ENCODE measurements around the gene GLCE. TPM values are rescaled to one million over a fixed set of nuclear protein-coding genes. Genes with fewer than 3 reads are reported as not detected.

GLCE gene
- total and polyA plus RNA-seq, 10 of the 15 experiments (the other 5 are each of a cell fraction or from before 2014, with no cell fraction given): 2.1 to 11.9 (median 2.9) TPM

DNA sequence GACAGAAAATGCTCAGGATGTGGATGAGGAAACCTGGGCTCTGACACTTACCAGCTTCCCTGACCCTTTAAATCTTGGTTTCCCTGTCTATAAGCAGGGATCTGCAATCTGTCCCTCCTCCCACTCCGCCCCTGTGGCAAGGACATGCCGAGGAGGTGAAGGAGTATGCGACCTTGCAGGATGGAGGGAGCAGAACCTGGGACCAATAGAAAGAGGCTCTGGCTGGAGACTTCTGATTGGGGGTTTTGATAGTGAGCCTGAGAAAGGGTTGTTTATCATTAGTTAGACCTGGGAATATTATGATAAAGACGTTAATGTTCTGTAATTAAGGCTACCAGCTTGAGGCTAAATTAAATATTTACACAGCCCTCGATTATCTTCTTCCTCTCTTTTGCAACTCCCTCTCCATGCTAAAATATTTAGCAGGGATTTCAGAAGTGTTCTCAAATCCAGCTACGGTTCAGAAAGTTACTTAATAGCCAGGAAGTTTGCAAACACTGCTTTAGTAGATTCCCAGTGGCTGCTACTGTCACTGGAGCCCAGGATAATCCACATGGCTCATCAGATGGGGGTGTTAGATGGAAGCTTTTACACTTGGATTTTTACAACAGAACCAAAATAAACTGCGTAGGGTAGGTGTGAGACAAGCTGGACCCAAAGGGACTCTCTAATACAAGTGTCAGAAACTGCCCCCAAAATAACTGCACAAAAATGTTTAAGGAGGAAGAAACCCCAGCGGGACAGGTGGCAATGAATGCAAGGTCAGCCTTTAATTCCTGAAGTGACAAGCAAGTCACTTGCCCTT is 129.1 kb downstream of the GLCE start (continued):
- TF ChIP-seq, protein P1, sequence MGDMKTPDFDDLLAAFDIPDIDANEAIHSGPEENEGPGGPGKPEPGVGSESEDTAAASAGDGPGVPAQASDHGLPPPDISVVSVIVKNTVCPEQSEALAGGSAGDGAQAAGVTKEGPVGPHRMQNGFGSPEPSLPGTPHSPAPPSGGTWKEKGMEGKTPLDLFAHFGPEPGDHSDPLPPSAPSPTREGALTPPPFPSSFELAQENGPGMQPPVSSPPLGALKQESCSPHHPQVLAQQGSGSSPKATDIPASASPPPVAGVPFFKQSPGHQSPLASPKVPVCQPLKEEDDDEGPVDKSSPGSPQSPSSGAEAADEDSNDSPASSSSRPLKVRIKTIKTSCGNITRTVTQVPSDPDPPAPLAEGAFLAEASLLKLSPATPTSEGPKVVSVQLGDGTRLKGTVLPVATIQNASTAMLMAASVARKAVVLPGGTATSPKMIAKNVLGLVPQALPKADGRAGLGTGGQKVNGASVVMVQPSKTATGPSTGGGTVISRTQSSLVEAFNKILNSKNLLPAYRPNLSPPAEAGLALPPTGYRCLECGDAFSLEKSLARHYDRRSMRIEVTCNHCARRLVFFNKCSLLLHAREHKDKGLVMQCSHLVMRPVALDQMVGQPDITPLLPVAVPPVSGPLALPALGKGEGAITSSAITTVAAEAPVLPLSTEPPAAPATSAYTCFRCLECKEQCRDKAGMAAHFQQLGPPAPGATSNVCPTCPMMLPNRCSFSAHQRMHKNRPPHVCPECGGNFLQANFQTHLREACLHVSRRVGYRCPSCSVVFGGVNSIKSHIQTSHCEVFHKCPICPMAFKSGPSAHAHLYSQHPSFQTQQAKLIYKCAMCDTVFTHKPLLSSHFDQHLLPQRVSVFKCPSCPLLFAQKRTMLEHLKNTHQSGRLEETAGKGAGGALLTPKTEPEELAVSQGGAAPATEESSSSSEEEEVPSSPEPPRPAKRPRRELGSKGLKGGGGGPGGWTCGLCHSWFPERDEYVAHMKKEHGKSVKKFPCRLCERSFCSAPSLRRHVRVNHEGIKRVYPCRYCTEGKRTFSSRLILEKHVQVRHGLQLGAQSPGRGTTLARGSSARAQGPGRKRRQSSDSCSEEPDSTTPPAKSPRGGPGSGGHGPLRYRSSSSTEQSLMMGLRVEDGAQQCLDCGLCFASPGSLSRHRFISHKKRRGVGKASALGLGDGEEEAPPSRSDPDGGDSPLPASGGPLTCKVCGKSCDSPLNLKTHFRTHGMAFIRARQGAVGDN (IDR thresholded peaks at IDR 0.05): no peak
- no peak for TF ChIP-seq FOXM1 (IDR thresholded peaks at IDR 0.05; ENCODE audit: low read depth, low read length)
- TF ChIP-seq MTA2 (IDR thresholded peaks at IDR 0.05; ENCODE audit: low read depth): no peak
- no peak for TF ChIP-seq CBFB (IDR thresholded peaks at IDR 0.05; ENCODE audit: low read depth)
- no peak for TF ChIP-seq POU2F2 (IDR thresholded peaks at IDR 0.05; ENCODE audit: borderline replicate concordance, low read depth, low read length)
- TF ChIP-seq FOXK2 (IDR thresholded peaks at IDR 0.05): no peak

DNA sequence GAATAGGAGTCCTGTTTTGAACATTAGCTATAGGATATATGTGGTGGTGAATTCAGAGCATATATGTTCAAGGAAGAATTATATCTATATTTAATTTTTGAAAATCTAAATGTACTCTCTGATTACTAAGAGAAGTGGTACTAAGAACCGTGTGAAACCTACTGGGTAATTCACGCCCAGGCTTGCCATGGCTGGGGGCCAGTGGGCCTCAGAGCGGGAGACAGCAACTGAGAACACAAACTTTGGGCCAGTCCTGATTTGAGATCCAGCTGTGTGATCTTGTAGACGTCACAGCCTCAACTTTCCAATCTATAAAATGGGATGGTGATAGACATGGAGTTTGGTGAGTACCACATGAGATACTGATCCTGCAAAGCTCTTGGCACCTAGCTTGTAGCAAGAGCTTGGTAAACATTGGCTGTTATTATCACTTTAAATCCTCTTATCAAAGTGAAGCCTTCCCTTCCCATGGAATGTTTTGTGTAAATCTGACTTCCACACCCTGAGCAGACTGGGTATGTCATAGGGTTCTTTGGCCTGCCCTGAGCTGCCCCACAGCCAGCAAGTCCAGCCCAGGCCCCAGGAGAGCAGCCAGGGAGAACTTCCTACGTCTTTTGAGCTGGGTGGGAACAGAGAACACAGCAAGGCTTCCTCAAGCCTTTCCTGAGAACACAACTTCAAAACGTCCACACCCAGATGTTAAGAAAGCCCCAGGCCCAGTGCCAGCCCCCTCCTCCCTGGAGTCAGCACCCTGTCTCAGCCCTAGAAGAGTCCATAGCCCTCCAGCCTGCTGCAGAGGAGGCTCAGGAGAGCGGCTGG is 130.1 kb downstream of the GLCE start:
- BruUV-seq (replicated peaks): no TSS peak
- CTCF ChIA-PET: interaction anchor here (1.0 to 1.2 kb wide), 2 partner anchors 28 to 76 kb away, joined by 3 read pairs; no protein-coding TSS in a partner anchor
- Histone ChIP-seq H3K79me2 (ENCODE audit: control insufficient read depth, insufficient read depth, low read length) (no peaks in the 10 kb centered on the region), H4K20me1 (ENCODE audit: control insufficient read depth, insufficient read depth) (no peaks in the 10 kb centered on the region), H2AFZ (ENCODE audit: control insufficient read depth, low read depth, low read length) (no peak overlapping the region), H3K27ac (ENCODE audit: control insufficient read depth, insufficient read depth) (no peak overlapping the region), H3K4me3 (no peak overlapping the region), H3K36me3 (ENCODE audit: control insufficient read depth in 2 of 2, insufficient read depth in 2 of 2, low read length in 1 of 2) (no peaks in the 10 kb centered on the region), H3K4me2 (ENCODE audit: control insufficient read depth, insufficient read depth) (no peak overlapping the region), H3K9me3 (replicated peaks; ENCODE audit: control insufficient read depth, insufficient read depth, low read length) (no peaks in the 10 kb centered on the region), H3K9ac (ENCODE audit: control insufficient read depth, insufficient read depth, low read length) (no peak overlapping the region), H3K27me3 (replicated peaks in 1 of 2; ENCODE audit: control insufficient read depth in 2 of 2, insufficient read depth in 2 of 2, low read length in 1 of 2) (peaks cover 0 to 2% of the 10 kb centered on the region in 2 experiments; a peak in 1 of 4 replicates), H3K4me1 (ENCODE audit: control insufficient read depth, insufficient read depth, low read length) (no peaks in the 10 kb centered on the region)
- in situ Hi-C loops (cut with MboI): no loop called here
- no peak for ATAC-seq
- FAIRE-seq: no peak
- no peak for DNase-seq (ENCODE audit: low read depth, low spot score)
- 13% methylated on average over 7 of the region's 7 CpGs for WGBS (ENCODE audit: insufficient coverage, insufficient replicate concordance, low lambda C conversion rate, missing lambda C conversion rate)
- RAD21 ChIA-PET (ENCODE audit: unreplicated experiment): no interaction called here
- intact Hi-C loops (cut with micrococcal nuclease; ENCODE audit: unreplicated experiment): no loop called here
- POLR2A ChIA-PET: no interaction called here
- SMC1A ChIA-PET (ENCODE audit: uncharacterized antibody, unreplicated experiment): interaction anchor here (0.6 kb wide), 1 partner anchor 155 kb away, joined by 3 read pairs; no protein-coding TSS in a partner anchor
- TF ChIP-seq, protein P2, sequence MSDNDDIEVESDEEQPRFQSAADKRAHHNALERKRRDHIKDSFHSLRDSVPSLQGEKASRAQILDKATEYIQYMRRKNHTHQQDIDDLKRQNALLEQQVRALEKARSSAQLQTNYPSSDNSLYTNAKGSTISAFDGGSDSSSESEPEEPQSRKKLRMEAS (IDR thresholded peaks at IDR 0.05; ENCODE audit: low read depth, low read length): no peak
- no peak for TF ChIP-seq KAT2A (conservative IDR thresholded peaks at IDR 0.05; ENCODE audit: control insufficient read depth, low read depth, low read length)
- TF ChIP-seq PML (IDR thresholded peaks at IDR 0.05; ENCODE audit: low read length): no peak
- TF ChIP-seq, protein P3, sequence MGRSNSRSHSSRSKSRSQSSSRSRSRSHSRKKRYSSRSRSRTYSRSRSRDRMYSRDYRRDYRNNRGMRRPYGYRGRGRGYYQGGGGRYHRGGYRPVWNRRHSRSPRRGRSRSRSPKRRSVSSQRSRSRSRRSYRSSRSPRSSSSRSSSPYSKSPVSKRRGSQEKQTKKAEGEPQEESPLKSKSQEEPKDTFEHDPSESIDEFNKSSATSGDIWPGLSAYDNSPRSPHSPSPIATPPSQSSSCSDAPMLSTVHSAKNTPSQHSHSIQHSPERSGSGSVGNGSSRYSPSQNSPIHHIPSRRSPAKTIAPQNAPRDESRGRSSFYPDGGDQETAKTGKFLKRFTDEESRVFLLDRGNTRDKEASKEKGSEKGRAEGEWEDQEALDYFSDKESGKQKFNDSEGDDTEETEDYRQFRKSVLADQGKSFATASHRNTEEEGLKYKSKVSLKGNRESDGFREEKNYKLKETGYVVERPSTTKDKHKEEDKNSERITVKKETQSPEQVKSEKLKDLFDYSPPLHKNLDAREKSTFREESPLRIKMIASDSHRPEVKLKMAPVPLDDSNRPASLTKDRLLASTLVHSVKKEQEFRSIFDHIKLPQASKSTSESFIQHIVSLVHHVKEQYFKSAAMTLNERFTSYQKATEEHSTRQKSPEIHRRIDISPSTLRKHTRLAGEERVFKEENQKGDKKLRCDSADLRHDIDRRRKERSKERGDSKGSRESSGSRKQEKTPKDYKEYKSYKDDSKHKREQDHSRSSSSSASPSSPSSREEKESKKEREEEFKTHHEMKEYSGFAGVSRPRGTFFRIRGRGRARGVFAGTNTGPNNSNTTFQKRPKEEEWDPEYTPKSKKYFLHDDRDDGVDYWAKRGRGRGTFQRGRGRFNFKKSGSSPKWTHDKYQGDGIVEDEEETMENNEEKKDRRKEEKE (IDR thresholded peaks at IDR 0.05): no peak

All from GM12878 (cell line).